ENCODE data around the gene PNPLA2.

The PNPLA2 gene

GRCh38 chr11:788009-788640 is 30.6 kb upstream of the PNPLA2 start:
- no peak for TF ChIP-seq CTCF (IDR thresholded peaks at IDR 0.05; ENCODE audit: low read depth, low read length)
- no peak overlapping the region for H3K4me3 ChIP-seq (ENCODE audit: low read depth, low read length)

GRCh38 chr11:788953-789940 is 29.5 kb upstream of the PNPLA2 start:
- peak overlapping the region; percentile 46 for H3K4me3 ChIP-seq (ENCODE audit: low read depth, low read length)
- no peak for TF ChIP-seq CTCF (IDR thresholded peaks at IDR 0.05; ENCODE audit: low read depth, low read length)

- H3K4me3 ChIP-seq (ENCODE audit: low read depth, low read length), result peak within 1 kb of the TSS; percentile 46
- TF ChIP-seq CTCF (IDR thresholded peaks at IDR 0.05; ENCODE audit: low read depth, low read length), result no peak
These were observed 28.8 kb upstream of the PNPLA2 start, which contains the start of gene CEND1 for GRCh38 chr11:789943-790342. Gene CEND1, minus strand, starts transcription at chr11:790090. Its CDS starts 1,514 bp downstream, at chr11:788576.

- TF ChIP-seq CTCF (IDR thresholded peaks at IDR 0.05; ENCODE audit: low read depth, low read length), result no peak
These were observed 27.8 kb upstream of the PNPLA2 start for GRCh38 chr11:790721-791564.

GRCh38 chr11:791658-792534 is 26.8 kb upstream of the PNPLA2 start:
- no peak for TF ChIP-seq CTCF (IDR thresholded peaks at IDR 0.05; ENCODE audit: low read depth, low read length)
- H3K4me3 ChIP-seq (ENCODE audit: low read depth, low read length), result no peak overlapping the region

More at GRCh38 chr11:790721-791564, 27.8 kb upstream of the PNPLA2 start:
- H3K4me3 ChIP-seq (ENCODE audit: low read depth, low read length), result no peak overlapping the region

GRCh38 chr11:792535-792821 is 26.2 kb upstream of the PNPLA2 start:
- H3K4me3 ChIP-seq (ENCODE audit: low read depth, low read length), result no peak overlapping the region
- no peak for TF ChIP-seq CTCF (IDR thresholded peaks at IDR 0.05; ENCODE audit: low read depth, low read length)
